Mesothelial cell of epicardium (in vitro differentiated cells): ENCODE data around the gene GCLC. TPM values are rescaled to one million over a fixed set of nuclear protein-coding genes. Genes with fewer than 3 reads are reported as not detected.

Source experiments
- DNase-seq, 2 experiments: peaks; one replicate each; pipeline ENCODE4 v3.0.0; 2021; ENCODE audit warnings: low spot score in 2 of 2; ENCODE audit not compliant: unreplicated experiment in 2 of 2
- H3K27ac Mint-ChIP-seq: 2 replicates; pipeline ENCODE4 v1.8.0; 2021; ENCODE audit warnings: mixed read lengths
- H3K27me3 Mint-ChIP-seq: 2 replicates; pipeline ENCODE4 v1.8.0; 2021; ENCODE audit warnings: low read depth, mixed read lengths
- H3K36me3 Mint-ChIP-seq: 2 replicates; pipeline ENCODE4 v1.8.0; 2021; ENCODE audit warnings: mixed read lengths
- H3K4me1 Mint-ChIP-seq: 2 replicates; pipeline ENCODE4 v1.8.0; 2021; ENCODE audit warnings: mixed read lengths
- H3K4me3 Mint-ChIP-seq: 2 replicates; pipeline ENCODE4 v1.8.0; 2021; ENCODE audit warnings: mild to moderate bottlenecking, moderate library complexity, mixed read lengths
- H3K9me3 Mint-ChIP-seq: 2 replicates; pipeline ENCODE4 v1.8.0; 2021; ENCODE audit warnings: mixed read lengths
- total RNA-seq: library from RNA; stranded (reverse); gene quantifications from 3 replicates; pipeline ENCODE4 v1.2.1, GENCODE V29; 2021
- TF ChIP-seq, protein P1 (sequence below): fragments of 200-600 bp; sonication (generic); IDR thresholded peaks from one replicate; pipeline ENCODE4 v1.5.0; 2021; ENCODE audit warnings: antibody characterized with exemption; ENCODE audit not compliant: unreplicated experiment

GCLC gene
- total RNA-seq, 1 donor from 2014 or later: 18.7 TPM

DNA sequence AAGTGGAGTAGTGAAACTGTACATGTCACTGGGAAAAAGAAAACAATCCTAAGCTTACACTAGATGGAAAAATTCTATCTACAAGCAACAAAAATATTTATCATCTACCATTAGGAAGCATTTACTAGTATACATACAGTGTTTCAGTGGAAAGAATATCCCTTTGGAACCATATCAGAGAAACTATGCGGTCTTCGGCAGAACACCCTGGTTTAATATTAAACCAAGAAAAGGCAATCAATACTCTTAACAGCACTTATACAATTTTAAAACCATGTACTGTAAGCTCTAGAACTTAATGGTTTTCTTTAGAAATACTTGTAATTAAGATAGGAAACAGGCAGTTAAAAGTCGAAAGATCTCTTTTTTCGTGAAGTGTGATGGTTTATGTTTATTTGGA is 32.3 kb downstream of the GCLC start:
- Mint-ChIP-seq H3K27ac (no peak overlapping the region), H3K9me3 (no peaks in the 10 kb centered on the region), H3K4me1 (no peaks in the 10 kb centered on the region), H3K4me3 (no peak overlapping the region), H3K27me3 (no peaks in the 10 kb centered on the region), H3K36me3 (peaks cover 18% of the 10 kb centered on the region)
- DNase-seq: no peak
- TF ChIP-seq, protein P1, sequence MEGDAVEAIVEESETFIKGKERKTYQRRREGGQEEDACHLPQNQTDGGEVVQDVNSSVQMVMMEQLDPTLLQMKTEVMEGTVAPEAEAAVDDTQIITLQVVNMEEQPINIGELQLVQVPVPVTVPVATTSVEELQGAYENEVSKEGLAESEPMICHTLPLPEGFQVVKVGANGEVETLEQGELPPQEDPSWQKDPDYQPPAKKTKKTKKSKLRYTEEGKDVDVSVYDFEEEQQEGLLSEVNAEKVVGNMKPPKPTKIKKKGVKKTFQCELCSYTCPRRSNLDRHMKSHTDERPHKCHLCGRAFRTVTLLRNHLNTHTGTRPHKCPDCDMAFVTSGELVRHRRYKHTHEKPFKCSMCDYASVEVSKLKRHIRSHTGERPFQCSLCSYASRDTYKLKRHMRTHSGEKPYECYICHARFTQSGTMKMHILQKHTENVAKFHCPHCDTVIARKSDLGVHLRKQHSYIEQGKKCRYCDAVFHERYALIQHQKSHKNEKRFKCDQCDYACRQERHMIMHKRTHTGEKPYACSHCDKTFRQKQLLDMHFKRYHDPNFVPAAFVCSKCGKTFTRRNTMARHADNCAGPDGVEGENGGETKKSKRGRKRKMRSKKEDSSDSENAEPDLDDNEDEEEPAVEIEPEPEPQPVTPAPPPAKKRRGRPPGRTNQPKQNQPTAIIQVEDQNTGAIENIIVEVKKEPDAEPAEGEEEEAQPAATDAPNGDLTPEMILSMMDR: no peak

DNA sequence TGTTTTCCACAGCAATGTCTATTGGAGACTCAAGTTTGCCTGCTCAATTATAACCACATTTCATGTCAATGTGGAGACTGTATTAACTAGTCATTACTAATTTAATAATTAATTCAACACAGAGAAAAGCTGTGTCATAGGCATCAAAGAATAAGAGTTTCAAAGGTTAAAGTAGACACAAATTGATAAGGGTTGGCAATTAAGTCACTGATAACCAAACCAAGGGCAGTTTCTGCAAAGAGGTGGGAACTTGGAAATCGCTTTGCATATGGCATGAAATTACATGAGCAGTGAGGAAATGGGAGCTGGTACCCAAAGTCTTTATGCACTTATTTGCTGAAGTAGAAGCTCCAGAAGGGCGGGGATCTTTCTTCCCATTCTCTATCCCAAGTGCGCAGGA is 34.2 kb downstream of the GCLC start:
- no peak overlapping the region for H3K4me3 Mint-ChIP-seq
- peaks cover 19% of the 10 kb centered on the region for H3K36me3 Mint-ChIP-seq
- no peak for DNase-seq
- no peaks in the 10 kb centered on the region for H3K4me1 Mint-ChIP-seq
- no peaks in the 10 kb centered on the region for H3K27me3 Mint-ChIP-seq
- TF ChIP-seq, protein P1: no peak
- H3K27ac Mint-ChIP-seq: no peak overlapping the region
- H3K9me3 Mint-ChIP-seq: no peaks in the 10 kb centered on the region

DNA sequence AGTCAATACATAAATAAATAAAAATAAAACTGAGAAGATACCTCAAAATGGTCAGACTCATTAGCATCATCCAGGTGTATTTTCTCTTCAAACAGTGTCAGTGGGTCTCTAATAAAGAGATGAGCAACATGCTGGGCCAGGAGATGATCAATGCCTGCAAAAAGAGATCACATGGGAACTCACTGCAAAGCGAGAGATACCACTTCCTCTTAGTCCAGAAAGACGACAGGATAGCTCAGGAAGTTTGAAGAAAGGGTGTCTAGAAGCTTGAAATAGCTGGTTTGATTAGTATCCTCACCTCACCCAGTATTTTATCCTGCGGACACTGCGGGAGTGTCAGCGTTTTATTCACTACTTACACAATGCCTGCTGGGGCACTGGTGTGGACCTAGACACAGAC is 38.0 kb downstream of the GCLC start:
- no peaks in the 10 kb centered on the region for H3K4me1 Mint-ChIP-seq
- TF ChIP-seq, protein P1: no peak
- H3K9me3 Mint-ChIP-seq: no peaks in the 10 kb centered on the region
- H3K36me3 Mint-ChIP-seq: peaks cover 31% of the 10 kb centered on the region
- no peaks in the 10 kb centered on the region for H3K27me3 Mint-ChIP-seq
- no peak for DNase-seq
- H3K27ac Mint-ChIP-seq: no peak overlapping the region
- H3K4me3 Mint-ChIP-seq: no peak overlapping the region

DNA sequence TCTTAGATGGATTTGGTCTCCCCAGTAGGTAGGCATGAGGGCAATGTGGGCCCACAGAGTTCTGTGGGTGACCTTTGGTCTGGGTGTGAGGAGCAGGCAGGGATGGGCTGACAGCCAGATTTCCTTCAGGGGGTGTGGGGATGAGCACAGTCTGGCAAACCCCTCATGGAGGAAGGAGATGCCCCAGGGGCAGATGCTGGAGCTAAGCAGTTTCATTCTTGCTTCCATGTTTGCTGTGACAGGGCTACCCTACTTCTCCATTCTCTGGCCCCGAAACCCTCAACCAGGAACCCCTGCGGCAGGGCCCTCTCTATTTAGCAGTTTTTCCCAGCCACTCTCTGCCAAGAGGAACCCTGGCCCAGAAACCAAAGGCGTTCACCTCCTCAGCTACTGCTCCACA is 40.4 kb downstream of the GCLC start:
- Mint-ChIP-seq H3K36me3 (peaks cover 35% of the 10 kb centered on the region), H3K27ac (no peak overlapping the region), H3K9me3 (no peaks in the 10 kb centered on the region), H3K4me1 (no peaks in the 10 kb centered on the region), H3K27me3 (no peaks in the 10 kb centered on the region), H3K4me3 (no peak overlapping the region)
- no peak for DNase-seq
- TF ChIP-seq, protein P1: no peak

DNA sequence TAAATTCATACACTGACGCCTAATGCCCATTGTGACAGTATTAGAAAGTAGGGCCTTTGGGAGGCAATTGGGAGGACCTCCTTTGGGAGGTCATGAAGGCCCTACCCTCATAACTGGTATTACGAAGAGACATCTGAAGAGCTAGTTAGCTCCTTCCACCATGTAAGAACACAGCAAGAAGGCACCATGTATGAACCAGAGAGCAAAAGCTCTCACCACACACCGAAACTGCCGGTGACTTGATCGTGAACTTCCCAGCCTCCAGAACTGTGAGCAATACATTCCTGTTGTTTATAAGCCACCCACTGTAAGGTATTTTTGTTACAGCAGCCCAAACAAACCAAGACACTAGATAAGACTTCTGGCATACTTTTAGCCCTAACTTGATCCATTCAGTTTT is 41.8 kb downstream of the GCLC start:
- H3K9me3 Mint-ChIP-seq: no peaks in the 10 kb centered on the region
- no peak overlapping the region for H3K27ac Mint-ChIP-seq
- H3K4me3 Mint-ChIP-seq: no peak overlapping the region
- TF ChIP-seq, protein P1: no peak
- no peaks in the 10 kb centered on the region for H3K4me1 Mint-ChIP-seq
- no peak for DNase-seq
- peaks cover 43% of the 10 kb centered on the region for H3K36me3 Mint-ChIP-seq
- H3K27me3 Mint-ChIP-seq: no peaks in the 10 kb centered on the region

DNA sequence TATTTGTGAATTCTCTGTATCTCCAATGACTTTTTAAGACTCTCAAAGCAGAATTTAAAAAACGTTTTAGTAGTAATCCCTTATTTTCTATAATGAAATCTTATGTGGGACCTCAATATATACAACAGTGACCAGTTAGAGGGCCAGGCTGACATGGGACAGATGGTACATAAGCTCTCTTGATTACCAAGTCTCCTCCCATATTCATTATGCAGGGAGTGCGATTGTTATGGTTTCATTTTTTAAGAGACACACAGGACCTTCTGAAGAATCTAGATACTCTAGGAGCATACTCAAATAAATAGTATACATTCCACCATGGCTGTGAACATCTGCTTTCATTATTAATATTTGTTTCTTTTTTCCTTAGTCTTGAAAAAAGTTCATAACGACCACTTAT is 43.5 kb downstream of the GCLC start:
- H3K4me3 Mint-ChIP-seq: no peak overlapping the region
- H3K27me3 Mint-ChIP-seq: no peaks in the 10 kb centered on the region
- no peak for DNase-seq
- H3K9me3 Mint-ChIP-seq: no peaks in the 10 kb centered on the region
- TF ChIP-seq, protein P1: no peak
- no peak overlapping the region for H3K27ac Mint-ChIP-seq
- peaks cover 46% of the 10 kb centered on the region for H3K36me3 Mint-ChIP-seq
- no peaks in the 10 kb centered on the region for H3K4me1 Mint-ChIP-seq
